SU-DHL-6 (cell line): ENCODE results near the gene KCNJ16.

Experiments
- H2AFZ ChIP-seq: fragments of 200-600 bp; sonication (generic); 2 replicates; pipeline ENCODE4 v1.6.1; 2014; ENCODE audit warnings: low read depth, mild to moderate bottlenecking, moderate library complexity, mixed read lengths, antibody characterized with exemption, low read length; ENCODE audit not compliant: severe bottlenecking
- H3F3A ChIP-seq: fragments of 200-600 bp; shearing (Covaris generic); 2 replicates; pipeline ENCODE4 v1.6.0; 2016; ENCODE audit warnings: antibody characterized with exemption, mild to moderate bottlenecking; ENCODE audit not compliant: insufficient read depth
- H3K27ac ChIP-seq: fragments of 200-600 bp; sonication (generic); 2 replicates; pipeline ENCODE4 v1.5.1; 2016; ENCODE audit warnings: low read depth, mild to moderate bottlenecking, low read length, moderate library complexity, mixed read lengths
- H3K27me3 ChIP-seq: fragments of 200-600 bp; sonication (generic), shearing (Covaris generic); 2 replicates; pipeline ENCODE4 v1.6.0; 2014; ENCODE audit warnings: mild to moderate bottlenecking, low read length
- H3K36me3 ChIP-seq: fragments of 200-600 bp; sonication (generic); 2 replicates; pipeline ENCODE4 v1.6.1; 2014; ENCODE audit warnings: mild to moderate bottlenecking, low read length, mixed read lengths
- H3K4me2 ChIP-seq: fragments of 300-600, 200-600 bp; shearing (Covaris generic), sonication (generic); 2 replicates; pipeline ENCODE4 v1.6.0; 2014; ENCODE audit warnings: low read length, low read depth, mild to moderate bottlenecking; ENCODE audit not compliant: poor library complexity, severe bottlenecking
- H3K4me3 ChIP-seq: fragments of 200-600 bp; sonication (generic); 2 replicates; pipeline ENCODE4 v1.5.1; 2014; ENCODE audit warnings: antibody characterized with exemption, low read length, mild to moderate bottlenecking, mixed read lengths; ENCODE audit not compliant: insufficient read depth, poor library complexity, severe bottlenecking
- H3K79me2 ChIP-seq: fragments of 200-600 bp; sonication (generic); 2 replicates; pipeline ENCODE4 v1.6.1; 2014; ENCODE audit warnings: mild to moderate bottlenecking, low read length, moderate library complexity; ENCODE audit not compliant: insufficient read depth
- H3K9ac ChIP-seq: fragments of 200-600 bp; sonication (generic); 2 replicates; pipeline ENCODE4 v1.7.0; 2014; ENCODE audit warnings: mild to moderate bottlenecking, low read length
- H3K9me2 ChIP-seq: fragments of 200-600 bp; sonication (generic); replicated peaks from 2 replicates; pipeline ENCODE4 v1.6.1; 2014; ENCODE audit warnings: low read length; ENCODE audit not compliant: insufficient read depth
- H3K9me3 ChIP-seq: fragments of 200-600 bp; sonication (generic); 2 replicates; pipeline ENCODE4 v1.6.1; 2014; ENCODE audit warnings: low read length, mixed read lengths; ENCODE audit not compliant: insufficient read depth
- H4K20me1 ChIP-seq: fragments of 200-600 bp; sonication (generic); 2 replicates; pipeline ENCODE4 v1.6.1; 2014; ENCODE audit warnings: low read depth, mild to moderate bottlenecking, antibody characterized with exemption, low read length, moderate library complexity, mixed read lengths
- EZH2phosphoT487 ChIP-seq: fragments of 200-600 bp; sonication (generic), shearing (Covaris generic); conservative IDR thresholded peaks from 2 replicates; pipeline ENCODE4 v1.6.1; 2018; ENCODE audit warnings: mild to moderate bottlenecking, antibody characterized with exemption, low read length, moderate library complexity, mixed read lengths
- TF ChIP-seq, protein P1 (sequence below): fragments of 200-600 bp; sonication (generic); IDR thresholded peaks from one replicate; pipeline ENCODE4 v1.5.1; 2017; ENCODE audit warnings: antibody characterized with exemption, mild to moderate bottlenecking, low read length, moderate library complexity; ENCODE audit not compliant: insufficient read depth, poor library complexity, severe bottlenecking

KCNJ16 gene

GRCh38 chr17:70050931-70051330, 24.1 kb upstream of the KCNJ16 start:
- Histone ChIP-seq H2AFZ (no peak overlapping the region), H3F3A (no peaks in the 10 kb centered on the region), H3K4me2 (no peak overlapping the region), H3K9ac (no peak overlapping the region), H3K9me2 (no peaks in the 10 kb centered on the region), H3K27ac (no peak overlapping the region), H3K27me3 (no peaks in the 10 kb centered on the region), H4K20me1 (no peaks in the 10 kb centered on the region), H3K4me3 (no peak overlapping the region), H3K36me3 (no peaks in the 10 kb centered on the region), H3K79me2 (no peaks in the 10 kb centered on the region), H3K9me3 (no peaks in the 10 kb centered on the region)
- TF ChIP-seq, protein P1, sequence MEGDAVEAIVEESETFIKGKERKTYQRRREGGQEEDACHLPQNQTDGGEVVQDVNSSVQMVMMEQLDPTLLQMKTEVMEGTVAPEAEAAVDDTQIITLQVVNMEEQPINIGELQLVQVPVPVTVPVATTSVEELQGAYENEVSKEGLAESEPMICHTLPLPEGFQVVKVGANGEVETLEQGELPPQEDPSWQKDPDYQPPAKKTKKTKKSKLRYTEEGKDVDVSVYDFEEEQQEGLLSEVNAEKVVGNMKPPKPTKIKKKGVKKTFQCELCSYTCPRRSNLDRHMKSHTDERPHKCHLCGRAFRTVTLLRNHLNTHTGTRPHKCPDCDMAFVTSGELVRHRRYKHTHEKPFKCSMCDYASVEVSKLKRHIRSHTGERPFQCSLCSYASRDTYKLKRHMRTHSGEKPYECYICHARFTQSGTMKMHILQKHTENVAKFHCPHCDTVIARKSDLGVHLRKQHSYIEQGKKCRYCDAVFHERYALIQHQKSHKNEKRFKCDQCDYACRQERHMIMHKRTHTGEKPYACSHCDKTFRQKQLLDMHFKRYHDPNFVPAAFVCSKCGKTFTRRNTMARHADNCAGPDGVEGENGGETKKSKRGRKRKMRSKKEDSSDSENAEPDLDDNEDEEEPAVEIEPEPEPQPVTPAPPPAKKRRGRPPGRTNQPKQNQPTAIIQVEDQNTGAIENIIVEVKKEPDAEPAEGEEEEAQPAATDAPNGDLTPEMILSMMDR, result no peak
- no peak for TF ChIP-seq EZH2phosphoT487

DNA sequence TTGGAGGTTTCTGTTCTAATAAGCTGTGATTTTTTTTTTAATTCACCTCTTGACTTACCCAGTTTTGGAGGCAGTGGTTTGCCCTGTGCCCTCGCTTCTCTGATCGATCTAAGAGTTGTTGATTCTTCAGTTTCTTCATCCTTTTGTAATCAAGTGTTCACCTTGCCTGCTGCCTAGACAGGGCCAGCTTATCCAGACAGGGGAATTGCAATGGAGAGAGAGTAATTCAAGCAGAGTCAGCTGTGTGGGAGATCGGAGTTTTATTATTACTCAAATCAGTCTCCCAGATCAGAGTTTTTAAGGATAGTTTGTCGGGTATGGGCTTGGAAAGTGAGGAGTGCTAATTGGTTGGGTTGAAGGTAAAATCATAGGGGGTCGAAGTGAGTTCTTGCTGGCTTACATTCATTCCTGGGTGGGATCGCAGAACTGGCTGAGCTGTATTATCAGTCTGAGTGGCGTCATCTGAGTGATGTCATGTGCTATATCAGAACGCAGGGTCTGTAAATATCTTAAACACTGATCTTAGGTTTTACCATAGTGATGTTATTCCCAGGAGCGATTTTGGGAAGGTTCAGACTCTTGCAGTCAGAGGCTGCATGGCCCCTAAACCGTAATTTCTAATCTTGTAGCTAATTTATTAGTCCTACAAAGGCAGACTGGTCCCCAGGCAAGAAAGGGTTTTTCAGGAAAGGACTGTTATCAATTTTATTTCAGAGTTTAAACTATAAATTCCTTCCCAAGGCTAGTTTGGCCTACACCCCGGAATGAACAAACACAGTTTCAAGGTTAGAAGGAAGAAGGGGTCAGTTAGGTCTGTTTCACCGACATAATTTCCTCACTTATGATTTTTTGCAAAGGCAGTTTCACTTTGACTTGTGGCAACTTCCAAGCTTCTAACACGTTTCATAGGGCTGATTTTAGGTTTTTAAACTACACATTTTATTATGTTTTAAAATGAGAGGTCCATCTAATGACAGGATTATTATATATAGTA, 21.5 kb upstream of the KCNJ16 start:
- H2AFZ ChIP-seq, result no peak overlapping the region
- no peak overlapping the region for H3K9ac ChIP-seq
- H3K36me3 ChIP-seq, result no peaks in the 10 kb centered on the region
- H3K27ac ChIP-seq, result no peak overlapping the region
- no peaks in the 10 kb centered on the region for H3K27me3 ChIP-seq
- H3K9me3 ChIP-seq, result no peaks in the 10 kb centered on the region
- H3K9me2 ChIP-seq, result no peaks in the 10 kb centered on the region
- no peak overlapping the region for H3K4me3 ChIP-seq
- no peak for TF ChIP-seq EZH2phosphoT487
- TF ChIP-seq, protein P1, result no peak
- no peaks in the 10 kb centered on the region for H4K20me1 ChIP-seq
- no peaks in the 10 kb centered on the region for H3F3A ChIP-seq
- no peak overlapping the region for H3K4me2 ChIP-seq
- no peaks in the 10 kb centered on the region for H3K79me2 ChIP-seq

GRCh38 chr17:70055000-70055399, 20.0 kb upstream of the KCNJ16 start:
- Histone ChIP-seq H3K36me3 (no peaks in the 10 kb centered on the region), H3K9ac (no peak overlapping the region), H3K9me2 (no peaks in the 10 kb centered on the region), H3K4me3 (no peak overlapping the region), H3K79me2 (no peaks in the 10 kb centered on the region), H3K4me2 (no peak overlapping the region), H3K27me3 (no peaks in the 10 kb centered on the region), H2AFZ (no peak overlapping the region), H4K20me1 (no peaks in the 10 kb centered on the region), H3K27ac (no peak overlapping the region), H3F3A (no peaks in the 10 kb centered on the region), H3K9me3 (no peaks in the 10 kb centered on the region)
- TF ChIP-seq EZH2phosphoT487, result no peak
- TF ChIP-seq, protein P1, result no peak
